ENCODE results near the gene ABHD15. TPM values are rescaled to one million over a fixed set of nuclear protein-coding genes. Genes with fewer than 3 reads are reported as not detected.
"Not testable (repeated sequence)": the region's sequence is repeated elsewhere in the genome, so short reads cannot be mapped to it uniquely, and the experiment has no call there.

ABHD15 gene
- total RNA-seq, 1 experiment from 2014 or later, result 25.5 TPM

DNA sequence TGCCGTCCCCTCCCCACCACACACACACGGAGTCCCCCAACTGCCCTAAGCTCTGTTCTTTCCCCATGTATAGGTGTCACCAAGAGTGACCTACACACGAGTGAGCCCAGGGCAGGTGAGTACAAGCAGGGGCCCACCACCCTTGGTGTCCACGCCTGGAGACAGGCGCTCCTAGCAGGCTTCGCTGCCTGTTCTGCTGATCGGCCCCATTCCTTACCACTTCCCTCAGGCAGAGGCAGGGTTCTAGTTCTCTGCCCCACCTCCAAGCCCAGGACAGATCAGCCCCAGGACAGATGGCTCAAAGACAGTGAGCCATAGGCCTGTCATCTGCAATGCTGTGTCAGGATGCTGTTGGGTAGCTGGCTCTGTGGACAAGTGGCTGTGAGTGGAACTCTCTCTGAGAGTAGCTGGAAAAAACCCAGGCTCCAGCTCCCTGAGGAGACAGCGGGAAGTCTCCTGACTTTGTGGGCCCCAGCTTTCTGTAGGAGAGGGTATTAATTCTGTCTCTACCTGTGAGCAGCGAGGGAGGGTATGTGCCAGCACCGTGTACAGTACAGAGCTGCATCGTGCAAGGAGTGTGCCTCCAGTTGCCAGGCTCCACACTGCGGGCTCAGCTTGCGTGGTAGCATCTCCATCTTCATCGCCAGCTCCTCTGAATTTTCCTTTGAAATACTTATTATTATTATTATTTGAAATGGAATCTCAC lies 2.6 kb upstream of the ABHD15 start:
- no peak for DNase-seq (ENCODE audit: low spot score)

DNA sequence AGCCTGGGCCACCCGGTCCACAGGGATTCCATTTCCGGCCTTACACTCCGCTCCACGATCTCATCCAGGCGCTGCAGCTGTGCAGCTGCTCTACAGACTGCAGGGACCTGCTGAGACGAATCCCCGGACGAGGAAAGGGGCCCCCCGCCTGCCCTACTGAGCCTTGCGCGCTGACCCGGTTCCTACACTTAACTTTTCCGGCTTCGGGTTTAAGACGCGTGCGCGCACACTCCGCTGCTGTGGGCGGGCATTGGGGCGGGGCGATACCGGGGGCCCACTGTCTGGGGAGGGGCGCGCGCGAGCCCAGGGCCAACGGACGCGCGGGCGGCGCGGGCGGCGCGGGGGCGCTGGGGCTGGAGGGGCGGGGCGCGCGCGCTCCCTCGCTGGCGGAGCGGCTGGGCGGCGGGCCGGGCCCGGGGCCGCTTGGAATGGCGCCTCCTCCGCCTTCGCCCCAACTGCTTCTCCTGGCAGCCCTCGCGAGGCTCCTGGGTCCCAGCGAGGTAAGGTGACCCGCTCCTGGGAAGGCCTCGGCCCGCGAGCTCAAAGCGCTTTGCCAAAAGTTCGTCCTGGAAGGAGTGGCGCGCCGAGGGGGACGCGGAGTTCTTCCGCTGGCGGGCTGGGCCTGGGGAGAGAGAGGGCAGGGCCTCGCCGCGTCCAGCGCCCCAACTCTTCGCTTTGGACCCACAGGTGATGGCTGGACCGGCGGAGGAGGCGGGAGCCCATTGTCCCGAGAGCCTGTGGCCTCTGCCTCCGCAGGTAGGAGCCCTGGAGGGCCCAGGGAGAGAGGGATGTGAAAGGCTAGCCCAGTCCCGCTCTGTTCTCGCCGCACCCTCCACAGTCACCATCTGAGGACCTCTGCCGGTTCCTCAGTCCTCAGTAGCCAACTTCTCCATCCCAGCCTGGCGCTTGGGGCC lies 1.8 kb upstream of the ABHD15 start, which contains the start of gene TP53I13:
Gene TP53I13, plus strand, starts transcription at position 371 of the 914 bp plus-strand sequence. Its CDS starts 58 bp downstream, at position 429.
- DNase-seq (ENCODE audit: low spot score), result peak; percentile 67

DNA sequence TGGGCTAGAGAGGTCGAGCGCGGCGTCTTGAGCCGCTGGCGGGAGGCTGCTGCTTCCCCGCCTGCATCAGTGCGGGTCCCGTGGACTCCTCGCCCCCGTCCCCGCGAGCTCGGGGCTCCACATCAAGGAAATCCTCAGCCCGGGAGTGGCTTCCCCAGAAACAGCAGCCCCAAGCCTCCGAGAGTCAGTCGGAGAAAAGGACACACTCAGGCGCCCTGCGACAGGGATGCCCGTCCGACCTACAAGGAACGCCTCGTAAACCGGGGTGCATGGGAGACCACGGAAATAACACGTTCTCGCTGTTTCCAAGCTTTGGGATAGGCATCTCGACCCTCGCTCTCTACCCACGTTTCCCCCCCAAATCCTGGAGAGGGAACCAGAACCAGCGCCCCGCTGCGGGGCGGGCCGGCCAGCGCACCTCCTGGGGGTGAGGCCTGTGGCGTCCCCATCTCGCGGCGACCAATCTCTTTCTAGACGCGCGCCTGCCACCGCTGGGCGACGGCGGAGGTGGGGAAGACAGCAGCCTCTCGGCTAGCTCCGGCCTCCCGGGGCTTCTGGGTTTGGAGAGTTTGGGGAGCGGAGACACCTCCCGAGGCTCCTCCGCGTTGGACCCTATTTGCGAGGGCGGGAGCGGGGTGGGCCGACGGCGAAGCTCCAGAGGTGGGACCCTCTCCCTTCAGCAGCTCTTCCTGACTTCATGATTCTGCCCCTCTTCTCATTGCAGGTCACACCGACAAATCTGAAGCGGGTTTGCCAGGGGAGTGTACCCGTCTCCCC lies 905 bp upstream of the ABHD15 start:
- DNase-seq (ENCODE audit: low spot score), result peak; percentile 75

DNA sequence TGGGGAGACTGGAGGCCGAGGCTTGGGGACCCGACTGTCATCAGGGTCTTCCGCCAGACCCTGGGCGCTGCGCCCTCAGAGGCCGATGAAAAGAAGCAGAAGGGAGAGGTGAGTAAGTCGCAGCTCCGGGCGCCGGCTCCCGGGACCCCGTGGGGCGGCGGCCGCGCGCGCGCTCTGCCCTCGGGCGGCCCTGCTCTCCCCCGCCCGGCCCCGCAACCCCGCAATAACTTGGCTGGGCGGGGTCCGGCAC lies 392 bp upstream of the ABHD15 start:
- DNase-seq (ENCODE audit: low spot score), result no peak

DNA sequence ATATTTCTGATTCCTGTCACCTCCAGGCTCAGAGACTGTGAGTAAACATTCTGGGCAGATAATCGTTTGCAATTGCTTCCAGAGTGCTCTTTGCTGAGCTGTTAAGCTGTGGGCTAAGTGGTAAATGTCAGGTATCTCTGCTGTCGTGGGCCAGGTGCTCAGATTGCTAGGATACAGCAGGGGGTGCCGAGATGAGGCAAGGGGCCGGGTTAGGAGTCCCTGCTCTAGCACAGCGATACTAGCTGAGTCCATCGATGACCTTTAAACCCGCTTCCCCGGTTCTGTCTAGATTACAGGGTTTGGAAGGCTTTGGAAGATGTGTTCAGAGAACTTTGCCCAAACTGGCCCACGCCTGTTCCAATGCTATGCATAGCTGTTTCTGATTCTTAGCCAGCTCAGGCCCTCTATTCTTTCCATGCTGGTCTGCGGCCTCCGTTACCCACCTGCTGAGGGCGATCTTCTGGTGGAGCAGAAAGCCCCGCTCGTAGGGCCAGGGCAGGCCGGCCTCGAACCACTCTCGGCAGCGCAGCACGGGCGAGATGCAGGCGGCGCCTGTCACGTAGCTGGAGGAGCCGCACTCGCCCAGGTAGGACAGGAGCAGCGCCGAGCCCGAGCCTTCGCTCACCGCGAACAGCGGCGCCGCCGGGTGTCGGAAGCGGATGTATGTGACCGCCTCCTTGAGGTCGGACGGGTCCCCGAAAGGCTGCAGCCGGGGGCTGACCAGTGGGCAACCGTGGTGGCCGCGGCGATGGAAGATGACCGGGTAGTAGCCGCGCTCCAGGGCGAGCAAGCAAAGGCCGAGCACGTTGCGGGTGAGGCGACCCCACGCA lies 979 bp downstream of the ABHD15 start:
- peak; percentile 64 for DNase-seq (ENCODE audit: low spot score)

DNA sequence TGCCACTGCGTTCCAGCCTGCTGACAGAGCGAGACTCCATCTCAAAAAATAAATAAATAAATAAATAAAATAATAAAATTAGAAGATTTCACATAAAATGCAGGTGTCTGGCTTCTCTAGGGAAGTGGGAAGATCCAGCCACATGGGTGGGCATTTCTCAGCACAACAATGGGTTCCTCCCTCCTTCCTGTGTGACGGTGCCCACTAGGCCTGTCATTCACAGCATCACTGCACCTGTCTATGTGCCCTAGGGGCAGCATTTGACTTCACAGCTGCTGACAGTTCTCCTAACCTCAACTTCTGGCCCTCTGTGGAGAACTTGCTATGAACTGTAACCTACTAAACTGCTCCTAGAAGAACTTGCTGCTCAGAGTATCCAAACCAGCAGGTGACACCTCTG lies 3.0 kb downstream of the ABHD15 start:
- DNase-seq (ENCODE audit: low spot score), result no peak

DNA sequence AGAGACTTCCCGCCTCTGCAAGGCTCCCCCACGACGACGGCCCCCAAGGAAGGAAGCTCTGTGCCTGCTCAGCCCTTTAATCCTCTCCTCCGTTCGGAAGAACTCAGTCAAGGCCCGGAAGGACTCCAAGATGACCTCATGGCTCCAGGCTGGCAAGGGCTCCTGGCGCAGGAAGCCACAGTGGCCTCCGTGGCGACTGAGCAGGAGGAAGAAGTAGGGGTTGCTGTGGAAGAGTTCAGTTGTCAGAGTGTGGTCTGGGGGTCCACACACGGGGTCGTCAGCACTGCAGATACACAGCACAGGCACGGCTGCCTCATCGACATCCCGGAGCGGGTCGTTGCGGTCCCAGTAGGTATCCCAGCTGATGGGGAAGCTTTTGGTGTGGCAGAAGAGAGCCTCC lies 4.2 kb downstream of the ABHD15 start:
- no peak for DNase-seq (ENCODE audit: low spot score)

DNA sequence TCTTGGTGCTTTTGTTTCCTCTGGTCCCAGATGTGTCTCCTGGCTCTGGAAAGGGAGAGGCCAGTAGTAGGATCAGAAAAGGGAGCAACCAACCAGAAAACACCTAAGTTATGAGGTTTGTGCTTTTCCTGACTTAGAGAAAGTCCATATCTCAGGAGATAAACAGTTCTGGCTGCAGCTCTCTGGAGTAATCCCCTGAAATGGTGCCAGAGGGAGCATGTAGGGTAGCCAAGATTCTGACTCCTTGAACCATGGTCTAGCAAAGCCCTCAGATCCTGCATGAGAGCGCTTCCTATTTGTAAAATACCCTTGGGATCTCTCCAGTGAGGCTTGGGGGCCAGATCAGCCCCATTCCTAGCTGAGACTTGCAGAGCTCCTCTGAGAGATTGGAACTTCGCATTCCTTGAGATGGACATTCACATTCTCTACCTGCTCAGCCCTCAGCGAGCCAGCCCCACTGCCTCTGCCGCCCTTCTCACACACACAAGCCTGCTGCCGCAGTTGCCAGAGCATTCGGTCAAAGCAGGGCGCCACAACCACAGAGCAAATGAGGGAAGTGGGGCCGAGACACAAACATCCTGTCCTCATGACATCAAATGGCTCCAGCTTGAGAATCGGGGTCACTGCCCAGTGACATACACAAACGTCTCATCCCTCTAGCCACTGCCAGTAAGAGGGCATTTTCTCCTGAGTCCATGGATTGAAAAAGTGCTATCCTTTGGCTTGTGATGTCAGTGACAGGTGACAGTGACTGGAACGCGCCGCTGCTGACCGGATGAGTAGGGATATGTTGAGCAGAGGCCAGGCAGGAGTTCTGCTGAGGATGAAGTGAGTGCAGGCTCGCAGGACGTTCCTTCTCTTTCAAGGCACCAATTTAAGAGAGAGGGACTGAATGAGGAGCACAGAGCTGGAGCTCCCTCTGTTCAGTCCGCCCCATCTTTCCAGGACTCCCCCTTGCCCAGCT lies 5.0 kb downstream of the ABHD15 start:
- DNase-seq (ENCODE audit: low spot score), result no peak

DNA sequence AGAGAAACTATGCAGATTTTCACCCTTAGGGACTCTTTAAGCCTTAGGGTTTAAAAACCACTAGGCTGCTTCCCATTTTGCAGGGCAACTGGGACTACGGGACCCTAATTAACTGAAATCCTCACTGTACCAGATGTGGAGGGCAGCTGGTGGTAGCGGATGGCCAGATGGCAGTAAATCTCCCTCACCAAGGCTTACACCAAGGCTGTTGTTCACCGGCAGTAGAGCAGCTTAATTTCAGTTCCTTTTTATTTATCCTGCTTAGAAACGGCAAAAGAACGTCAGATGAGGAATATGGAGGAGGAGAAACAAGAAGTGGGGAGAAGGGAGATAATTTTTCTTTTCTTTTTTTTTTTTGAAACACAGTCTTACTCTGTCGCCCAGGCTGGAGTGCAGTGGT lies 6.5 kb downstream of the ABHD15 start:
- no peak for DNase-seq (ENCODE audit: low spot score)

DNA sequence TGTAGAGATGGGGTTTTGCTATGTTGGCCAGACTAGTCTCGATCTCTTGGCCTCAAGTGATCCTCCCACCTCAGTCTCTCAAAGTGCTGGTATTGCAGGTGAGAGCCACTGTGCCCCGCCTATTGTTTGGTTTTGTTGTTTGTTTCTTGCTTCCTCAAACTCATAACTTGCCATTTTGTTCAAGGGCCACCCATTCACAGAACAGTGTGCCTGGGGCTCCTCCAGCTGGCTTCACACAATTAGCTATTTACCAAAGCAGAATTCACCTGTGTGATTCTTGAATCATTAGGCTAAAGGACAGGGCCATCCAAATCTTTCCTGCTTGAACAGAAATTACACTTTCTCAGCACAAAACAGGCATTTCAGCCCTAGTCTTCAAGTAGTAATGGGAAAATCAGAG lies 7.2 kb downstream of the ABHD15 start:
- no peak for DNase-seq (ENCODE audit: low spot score)

DNA sequence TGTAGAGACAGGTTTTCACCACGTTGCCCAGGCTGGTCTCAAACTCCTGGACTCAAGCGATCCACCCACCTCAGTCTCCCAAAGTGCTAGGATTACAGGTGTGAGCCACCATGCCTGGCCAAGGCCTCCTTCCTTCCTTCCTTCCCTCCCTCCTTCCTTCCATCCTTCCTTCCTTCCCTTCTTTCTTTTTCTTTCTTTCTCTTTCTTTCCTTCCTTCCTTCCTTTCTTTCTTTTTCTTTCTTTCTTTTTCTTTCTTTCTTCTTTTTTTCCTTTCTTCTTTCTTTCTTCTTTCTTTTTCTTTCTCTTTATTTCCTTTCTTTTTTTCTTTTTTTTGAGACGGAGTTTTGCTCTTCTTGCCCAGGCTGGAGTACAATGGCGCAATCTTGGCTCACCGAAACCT lies 8.7 kb downstream of the ABHD15 start:
- DNase-seq (ENCODE audit: low spot score), result not testable (repeated sequence)

DNA sequence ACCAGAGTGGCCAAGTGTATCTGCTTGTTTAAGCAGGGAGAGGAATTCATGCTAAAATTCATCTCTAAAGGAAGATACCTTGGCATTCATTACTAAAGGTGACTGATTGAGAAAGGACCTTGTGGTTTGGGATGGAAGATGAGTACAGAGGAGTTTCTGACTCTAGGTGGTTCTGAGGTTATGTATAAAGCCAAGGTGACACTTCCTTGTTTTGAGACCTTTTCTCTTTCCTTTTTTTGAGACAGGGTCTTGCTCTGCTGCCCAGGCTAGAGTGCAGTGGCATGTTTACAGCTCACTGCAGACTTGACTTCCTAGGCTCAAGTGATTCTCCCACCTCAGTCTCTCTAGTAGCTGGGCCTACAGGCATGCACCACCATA lies 9.1 kb downstream of the ABHD15 start:
- no peak for DNase-seq (ENCODE audit: low spot score)

DNA sequence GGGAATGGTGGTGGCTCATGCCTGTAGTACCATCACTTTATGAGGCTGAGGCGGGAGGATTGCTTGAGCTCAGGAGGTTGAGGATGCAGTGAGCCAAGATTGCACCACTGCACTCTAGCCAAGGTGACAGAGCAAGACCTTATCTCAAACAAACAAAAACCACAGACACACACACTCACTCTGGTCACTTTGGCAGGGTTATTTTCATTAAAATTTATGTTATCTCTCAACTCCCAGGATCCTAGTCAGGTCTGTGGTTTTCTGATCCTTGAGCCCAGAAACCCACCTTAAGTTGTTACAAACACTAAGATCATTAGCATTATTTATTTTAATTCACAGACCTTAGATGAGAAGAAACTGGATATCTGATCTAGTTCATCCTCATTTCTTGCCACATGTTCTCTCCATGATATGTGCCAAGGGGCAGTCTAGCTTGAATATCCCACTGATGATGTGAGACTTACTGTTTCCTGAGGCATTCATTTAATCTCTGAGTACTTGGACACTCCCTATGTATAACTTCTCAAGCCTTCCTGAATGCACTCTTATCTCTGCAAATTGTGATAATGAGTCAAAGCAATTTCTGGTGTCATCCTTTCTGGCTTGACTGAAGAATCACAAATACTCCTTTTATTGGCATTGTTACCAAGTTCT lies 9.6 kb downstream of the ABHD15 start:
- no peak for DNase-seq (ENCODE audit: low spot score)

DNA sequence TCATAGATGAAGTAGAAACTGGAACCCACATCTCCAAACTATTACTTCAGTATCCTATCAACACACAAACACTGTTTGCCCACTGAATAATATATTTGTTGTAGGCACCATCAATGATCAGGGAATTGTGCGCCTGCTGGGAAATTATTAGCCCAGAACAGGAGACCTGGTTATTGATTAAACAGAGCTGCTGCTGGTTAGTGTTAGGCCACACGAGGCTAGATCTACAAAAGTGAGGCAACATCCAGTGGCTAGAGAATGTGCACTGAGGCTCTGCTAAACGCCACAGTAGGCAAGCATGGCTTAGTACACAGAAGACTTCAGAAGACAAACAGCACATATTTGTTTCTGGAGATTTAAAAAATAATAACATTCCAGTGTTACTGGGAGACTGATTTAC lies 11.0 kb downstream of the ABHD15 start:
- peak; percentile 61 for DNase-seq (ENCODE audit: low spot score)

DNA sequence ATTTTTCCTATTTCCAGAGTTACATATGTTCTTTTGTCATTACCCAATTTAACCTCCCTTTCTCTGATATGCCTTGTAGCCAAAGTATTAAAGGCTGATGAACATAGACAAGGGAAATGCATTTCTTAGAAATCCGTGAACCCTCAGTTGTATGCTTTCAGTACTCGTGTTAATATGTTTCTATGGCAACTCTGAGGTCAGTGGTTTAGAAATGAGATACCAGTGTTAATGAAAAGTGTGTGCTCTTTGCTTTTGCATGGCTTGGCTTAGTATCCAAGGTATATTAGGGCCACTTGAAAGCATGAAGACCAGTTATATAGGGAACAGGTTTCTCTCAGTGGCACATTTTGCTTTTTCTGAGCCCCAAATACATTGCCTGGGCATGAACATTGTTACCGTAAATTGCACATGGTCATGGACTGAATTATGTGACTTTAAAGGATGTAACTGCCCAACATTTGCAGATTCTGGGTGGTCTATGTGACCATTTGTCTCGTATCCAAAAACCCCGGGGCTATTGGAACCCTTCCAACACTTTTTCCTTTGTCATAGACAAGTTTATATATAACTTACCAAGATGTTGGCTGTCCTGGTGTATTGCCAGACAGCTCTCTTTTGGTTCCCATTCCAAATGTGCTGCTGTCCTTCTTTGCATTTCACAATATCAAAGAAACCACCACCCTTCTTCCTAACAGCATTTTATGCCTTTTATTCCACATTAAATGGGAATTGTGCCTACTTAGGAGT lies 17.5 kb downstream of the ABHD15 start:
- DNase-seq (ENCODE audit: low spot score), result no peak

DNA sequence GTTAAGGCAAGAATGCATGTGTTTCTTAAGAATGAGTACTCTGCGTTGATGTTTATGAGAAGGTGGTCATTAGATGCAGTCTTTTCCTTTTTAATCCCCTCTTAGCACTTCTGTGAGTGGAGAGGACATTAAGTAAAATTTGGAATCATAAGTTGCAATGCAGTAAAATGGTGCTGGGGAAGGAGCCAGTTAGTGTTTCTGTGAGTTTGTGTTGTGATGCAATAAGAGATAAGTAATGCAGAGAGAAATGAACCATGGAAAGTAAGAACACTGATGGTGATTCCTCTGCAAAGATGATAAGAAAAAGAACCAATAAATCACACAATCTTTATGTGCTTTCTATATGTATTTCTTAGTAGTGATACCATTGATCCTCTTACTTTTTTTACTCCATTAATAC lies 20.0 kb downstream of the ABHD15 start:
- DNase-seq (ENCODE audit: low spot score), result no peak

DNA sequence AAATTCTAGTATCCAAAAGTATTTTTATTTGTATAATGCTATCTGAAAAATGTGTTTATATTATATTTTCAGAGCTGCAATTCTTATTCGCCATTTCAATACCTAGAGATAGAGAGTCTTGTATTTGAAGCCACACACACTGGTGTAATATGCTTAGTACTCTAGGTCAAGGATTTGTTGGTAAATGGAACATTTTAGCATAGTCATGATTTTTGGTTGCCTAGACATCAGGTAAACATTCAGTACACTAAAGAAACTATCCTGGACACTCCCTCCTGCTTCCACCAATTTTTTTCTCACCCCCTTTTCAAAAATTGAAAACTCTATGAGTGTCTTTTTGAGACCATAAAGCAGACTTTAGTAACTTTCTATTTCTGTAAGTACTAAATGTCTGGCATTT lies 20.8 kb downstream of the ABHD15 start:
- no peak for DNase-seq (ENCODE audit: low spot score)

DNA sequence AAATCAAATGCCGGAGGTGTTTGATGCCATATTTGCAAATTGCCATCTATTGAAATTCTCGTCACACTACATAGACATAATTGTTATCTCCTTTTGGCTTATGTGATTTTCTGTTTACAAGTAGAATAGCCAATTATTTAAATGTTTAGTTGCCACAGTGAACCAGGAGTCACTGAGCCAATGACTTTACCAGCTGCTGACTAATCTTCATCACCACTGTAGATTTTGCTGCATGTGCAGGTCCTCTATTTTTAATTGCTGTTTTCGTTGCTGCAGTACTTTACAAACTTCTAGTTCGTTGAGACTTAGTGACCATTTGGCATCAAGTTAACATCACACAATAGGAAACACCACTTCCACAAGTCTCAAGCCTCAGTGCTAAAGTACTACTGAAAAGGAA lies 22.8 kb downstream of the ABHD15 start:
- no peak for DNase-seq (ENCODE audit: low spot score)

DNA sequence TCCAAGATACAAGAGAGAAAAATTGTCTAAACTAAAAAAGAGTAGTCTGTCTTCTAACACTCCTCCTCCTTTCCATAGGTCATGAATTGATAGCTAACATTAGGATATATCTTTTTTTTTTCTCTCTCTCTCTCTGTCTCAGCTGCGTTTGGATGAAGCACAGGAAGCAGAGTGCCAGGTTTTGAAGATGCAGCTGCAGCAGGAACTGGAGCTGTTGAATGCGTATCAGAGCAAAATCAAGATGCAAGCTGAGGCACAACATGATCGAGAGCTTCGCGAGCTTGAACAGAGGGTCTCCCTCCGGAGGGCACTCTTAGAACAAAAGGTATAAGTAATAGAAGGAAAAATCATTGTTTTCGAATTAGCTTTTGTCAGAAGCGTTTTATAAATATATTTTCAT lies 32.9 kb downstream of the ABHD15 start:
- DNase-seq (ENCODE audit: low spot score), result no peak
